NCI-H82 treated with DMSO at 0.1 percent for 48 hours (cell line): ENCODE data around the gene BSPRY.
"Not testable (repeated sequence)": the region's sequence is repeated elsewhere in the genome, so short reads cannot be mapped to it uniquely, and the experiment has no call there.

ENCODE experiments used
- DNase-seq: peaks from one replicate; lab custom pipeline; 2025; ENCODE audit not compliant: unreplicated experiment; lab: John Stamatoyannopoulos, UW

Gene BSPRY

DNA sequence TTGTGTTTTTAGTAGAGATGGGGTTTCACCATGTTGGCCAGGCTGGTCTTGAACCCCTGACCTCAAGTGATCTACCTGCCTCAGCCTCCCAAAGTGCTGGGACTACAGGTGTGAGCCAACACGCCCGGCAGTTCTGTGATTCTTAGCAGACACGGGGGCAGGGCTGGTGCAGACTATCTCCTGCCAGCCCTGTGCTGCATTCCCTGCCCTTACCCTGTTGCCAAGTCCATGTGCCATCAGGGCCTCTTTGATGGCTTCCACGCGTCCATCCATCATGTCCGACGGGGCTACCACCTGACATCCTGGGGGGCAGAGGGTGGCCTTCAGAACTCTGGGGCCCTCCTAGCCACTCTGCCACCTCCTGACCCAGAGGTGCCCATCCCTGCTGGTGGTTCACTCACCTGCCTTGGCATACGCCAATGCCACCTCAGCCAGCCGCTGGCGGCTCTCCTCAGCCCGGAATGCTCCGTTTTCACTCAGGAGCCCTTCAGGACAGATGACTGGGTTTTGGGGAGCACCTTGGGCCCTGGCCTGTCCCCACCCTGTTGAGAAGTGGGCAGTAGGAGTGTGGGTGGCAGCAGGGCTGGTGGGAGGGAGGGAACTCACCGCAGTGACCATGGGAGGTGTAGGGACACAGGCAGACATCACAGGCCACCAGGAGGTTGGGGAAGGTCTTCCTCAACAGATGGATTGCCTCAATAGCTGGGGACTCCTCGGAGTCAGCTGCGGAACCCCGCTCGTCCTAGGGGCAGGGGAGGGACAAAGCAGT, 41.0 kb downstream of the BSPRY start:
- no peak for DNase-seq

DNA sequence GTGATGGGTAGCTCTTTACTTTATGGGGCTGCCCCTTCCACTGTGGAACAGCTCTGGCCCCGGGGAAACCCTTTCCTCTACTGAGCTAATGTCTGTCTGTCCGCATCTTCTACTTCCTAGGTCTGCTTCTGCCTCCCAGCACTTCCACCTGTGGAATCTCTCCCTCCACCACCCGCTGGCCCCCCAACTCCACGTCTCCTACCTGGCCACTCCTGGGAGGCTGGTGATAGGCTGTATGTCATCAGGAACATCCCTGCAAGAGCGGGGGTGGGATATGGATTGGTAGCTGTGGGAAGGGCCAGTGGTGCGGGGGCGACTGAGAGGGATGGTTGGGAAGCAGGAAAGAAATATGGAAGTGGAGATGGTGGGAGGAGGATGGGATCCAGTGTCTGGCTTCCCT, 42.6 kb downstream of the BSPRY start:
- no peak for DNase-seq

DNA sequence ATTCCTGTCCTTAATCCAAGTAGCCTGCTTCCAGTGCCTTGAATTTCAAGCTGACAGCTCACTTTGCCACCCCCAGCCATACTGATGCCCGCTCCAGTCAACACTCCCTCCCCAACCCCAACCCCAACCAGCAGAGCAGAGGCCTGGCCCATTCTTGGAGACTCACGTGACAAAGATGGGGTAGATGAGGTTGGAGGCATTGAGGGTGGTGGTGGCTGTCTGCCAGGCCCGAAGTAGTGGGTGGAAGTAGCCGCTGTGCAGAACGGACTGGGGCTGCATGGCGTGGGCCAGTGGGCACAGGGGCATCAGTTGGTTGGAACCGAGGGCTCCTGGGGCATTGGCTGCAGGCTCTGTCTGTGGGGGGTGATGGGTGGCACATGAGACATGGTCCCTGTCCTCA, 43.9 kb downstream of the BSPRY start:
- no peak for DNase-seq

DNA sequence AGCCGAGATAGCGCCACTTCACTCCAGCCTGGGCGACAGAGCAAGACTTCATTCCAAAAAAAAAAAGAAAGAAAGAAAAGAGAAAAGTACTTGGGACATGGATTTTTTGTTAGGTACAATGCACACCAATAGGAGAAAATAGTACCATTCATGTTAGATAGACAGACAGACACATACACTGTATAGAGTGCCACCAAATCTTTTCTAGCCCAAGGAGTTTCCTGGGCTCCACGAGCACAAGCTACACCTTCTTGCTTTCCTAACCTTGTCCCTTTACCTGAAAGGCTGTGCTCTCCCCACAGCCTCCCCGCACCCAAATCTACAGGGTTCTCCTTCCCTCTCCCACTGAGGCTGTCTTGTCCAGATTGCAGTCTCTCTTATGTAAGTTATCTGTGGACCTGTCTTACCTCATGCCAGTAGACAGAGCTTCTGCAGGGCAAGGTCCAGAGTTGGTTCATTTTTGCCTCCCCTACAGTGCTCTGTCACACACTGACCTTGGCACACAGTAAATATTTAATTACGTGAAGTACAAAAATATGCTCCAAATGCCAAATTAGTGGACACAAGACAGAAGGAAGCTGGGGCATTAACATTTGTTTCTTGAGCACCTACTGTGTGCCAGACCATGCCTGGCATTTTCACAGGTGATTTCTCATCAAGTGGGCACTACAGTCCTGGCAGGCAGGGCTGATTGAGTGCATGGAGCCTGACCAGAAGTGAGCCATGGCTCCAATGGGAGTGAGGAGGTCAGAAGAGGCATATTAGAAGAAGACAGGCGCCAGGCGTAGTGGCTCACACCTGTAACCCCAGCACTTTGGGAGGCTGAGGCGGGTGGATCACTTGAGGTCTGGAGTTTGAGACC, 45.9 kb downstream of the BSPRY start:
- no peak for DNase-seq

GRCh38 chr9:113397203-113397631, 47.9 kb downstream of the BSPRY start:
- DNase-seq, result no peak

GRCh38 chr9:113398796-113399195, 49.5 kb downstream of the BSPRY start:
- DNase-seq, result no peak

- DNase-seq, result no peak
These were observed 50.4 kb downstream of the BSPRY start for GRCh38 chr9:113399646-113400200.

DNA sequence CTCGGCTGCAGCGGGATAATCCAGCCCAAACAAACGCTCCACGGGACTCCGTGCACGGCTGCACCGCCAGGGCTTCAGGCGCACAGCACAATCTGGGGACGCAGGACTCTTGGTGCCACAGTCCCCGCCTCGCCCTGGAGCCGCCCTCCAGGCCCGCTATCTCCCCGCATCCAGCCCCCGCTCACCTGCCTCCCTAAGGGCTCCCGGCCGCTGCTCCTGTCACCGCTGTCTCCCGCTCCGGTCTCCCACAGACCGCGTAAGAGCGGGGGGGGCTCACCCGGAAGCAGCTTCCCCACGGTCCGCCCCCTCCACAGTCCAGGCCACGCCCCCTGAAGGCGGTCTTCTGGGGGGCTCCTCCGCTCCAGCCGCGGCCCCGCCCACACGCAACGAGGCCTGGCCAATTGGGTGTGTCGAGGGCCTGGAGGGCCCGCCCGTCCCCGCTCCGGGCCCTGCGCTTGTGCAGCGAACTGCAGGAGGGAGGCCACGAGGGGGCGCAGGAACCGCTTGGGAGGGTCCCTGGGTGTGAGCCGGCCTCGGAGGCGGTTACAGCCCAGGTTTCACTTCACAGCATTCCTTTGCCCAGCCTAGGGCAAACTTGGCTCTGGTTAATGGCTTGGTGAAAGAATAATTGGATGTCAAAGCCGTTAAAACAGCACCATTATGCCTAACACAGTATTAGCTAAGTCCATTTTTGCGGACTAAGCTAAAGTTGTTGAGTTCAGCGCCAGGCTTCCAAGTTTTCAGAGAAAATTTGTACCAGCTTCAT, 51.9 kb downstream of the BSPRY start, which contains the start of gene ALAD:
Gene ALAD (minus strand): TSS at position 258 of the 766 bp plus-strand sequence. CDS start 7,725 bp downstream, outside the sequence.
- peak; percentile 93 for DNase-seq

GRCh38 chr9:113403646-113404045, 54.3 kb downstream of the BSPRY start:
- DNase-seq, result no peak

- not testable (repeated sequence) for DNase-seq
These were observed 57.0 kb downstream of the BSPRY start for GRCh38 chr9:113406353-113406752.

GRCh38 chr9:113406873-113407511, 57.7 kb downstream of the BSPRY start:
- DNase-seq, result peak; percentile 29

GRCh38 chr9:113409481-113409880, 60.1 kb downstream of the BSPRY start:
- DNase-seq, result no peak

DNA sequence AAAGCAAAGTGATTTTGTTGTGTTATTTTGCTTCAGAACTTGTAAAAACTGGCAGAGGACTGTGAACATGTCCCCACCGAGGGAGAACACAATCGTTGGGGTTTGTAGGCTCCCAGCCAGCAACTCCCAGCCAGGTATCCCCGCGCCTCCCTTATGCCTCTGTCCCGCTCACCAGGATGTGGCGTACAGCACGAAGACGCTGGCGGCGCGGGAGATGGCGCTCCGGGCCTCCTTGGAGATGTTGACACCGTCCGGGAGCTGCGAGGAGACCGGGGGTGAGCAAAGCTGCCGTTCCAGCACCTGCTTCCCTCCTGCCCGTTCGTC, 60.5 kb downstream of the BSPRY start:
- no peak for DNase-seq

- peak; percentile 82 for DNase-seq
These were observed 61.0 kb downstream of the BSPRY start, which contains the start of the genes C9orf43 and POLE3 for GRCh38 chr9:113410207-113410864. TSS of gene C9orf43 (plus strand) at chr9:113410747. CDS start at chr9:113413494, 2,747 bp downstream. TSS of gene POLE3 (minus strand) at chr9:113410675. CDS start at chr9:113410293, 382 bp downstream.

GRCh38 chr9:113416149-113416721, 66.9 kb downstream of the BSPRY start:
- no peak for DNase-seq

- DNase-seq, result no peak
These were observed 68.0 kb downstream of the BSPRY start for GRCh38 chr9:113417370-113417769.
